ENCODE measurements around the gene DPEP3. TPM values are rescaled to one million over a fixed set of nuclear protein-coding genes. Genes with fewer than 3 reads are reported as not detected.
A peak's percentile ranks its signal among the peaks of the same experiment; 100 is the strongest.

DPEP3 gene
- total RNA-seq, 6 donors from 2014 or later = 0.15 to 1.0 (median 0.30) TPM; not detected in 2

DNA sequence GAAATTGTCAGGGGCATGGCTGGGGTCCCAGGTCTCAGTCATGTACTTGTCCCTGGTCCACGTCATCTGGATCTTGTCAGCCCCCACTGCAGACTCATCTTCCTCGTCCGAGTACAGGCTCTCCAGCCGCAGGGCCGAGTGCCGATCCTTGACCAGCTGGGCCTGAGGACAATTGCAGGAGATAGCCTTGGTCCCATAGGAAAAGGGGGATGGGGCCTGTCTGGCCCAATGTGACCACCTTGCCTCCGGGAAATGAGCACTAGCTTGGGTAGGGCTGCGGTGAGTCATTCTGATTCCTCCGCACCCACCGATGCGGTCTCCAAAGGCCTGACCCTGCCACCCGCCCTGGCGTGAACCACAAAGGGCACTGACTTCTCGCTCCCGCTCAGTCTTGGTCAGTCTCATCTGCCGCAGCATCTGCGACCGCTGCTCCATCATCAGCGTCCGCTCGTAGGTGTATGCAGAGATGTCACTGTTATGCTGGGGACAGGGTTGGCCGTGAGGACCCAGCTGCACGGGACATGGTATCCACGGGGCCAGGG lies 34.8 kb downstream of the DPEP3 start:
- no peak overlapping the region for H3K4me3 ChIP-seq
- H3K27me3 ChIP-seq = no peaks in the 10 kb centered on the region
- H3K9me3 ChIP-seq = no peaks in the 10 kb centered on the region
- no peak overlapping the region for H3K27ac ChIP-seq
- TF ChIP-seq POLR2A (IDR thresholded peaks at IDR 0.05) = no peak
- TF ChIP-seq, protein P1, sequence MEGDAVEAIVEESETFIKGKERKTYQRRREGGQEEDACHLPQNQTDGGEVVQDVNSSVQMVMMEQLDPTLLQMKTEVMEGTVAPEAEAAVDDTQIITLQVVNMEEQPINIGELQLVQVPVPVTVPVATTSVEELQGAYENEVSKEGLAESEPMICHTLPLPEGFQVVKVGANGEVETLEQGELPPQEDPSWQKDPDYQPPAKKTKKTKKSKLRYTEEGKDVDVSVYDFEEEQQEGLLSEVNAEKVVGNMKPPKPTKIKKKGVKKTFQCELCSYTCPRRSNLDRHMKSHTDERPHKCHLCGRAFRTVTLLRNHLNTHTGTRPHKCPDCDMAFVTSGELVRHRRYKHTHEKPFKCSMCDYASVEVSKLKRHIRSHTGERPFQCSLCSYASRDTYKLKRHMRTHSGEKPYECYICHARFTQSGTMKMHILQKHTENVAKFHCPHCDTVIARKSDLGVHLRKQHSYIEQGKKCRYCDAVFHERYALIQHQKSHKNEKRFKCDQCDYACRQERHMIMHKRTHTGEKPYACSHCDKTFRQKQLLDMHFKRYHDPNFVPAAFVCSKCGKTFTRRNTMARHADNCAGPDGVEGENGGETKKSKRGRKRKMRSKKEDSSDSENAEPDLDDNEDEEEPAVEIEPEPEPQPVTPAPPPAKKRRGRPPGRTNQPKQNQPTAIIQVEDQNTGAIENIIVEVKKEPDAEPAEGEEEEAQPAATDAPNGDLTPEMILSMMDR (IDR thresholded peaks at IDR 0.05) = no peak
- no peak for TF ChIP-seq POLR2AphosphoS5 (IDR thresholded peaks at IDR 0.05)
- no peak for TF ChIP-seq EP300 (IDR thresholded peaks at IDR 0.05)
- H3K4me1 ChIP-seq = peaks cover 0 to 19% (median 5%) of the 10 kb centered on the region in 4 donors
- ATAC-seq (ENCODE audit: low FRiP score in 2 of 2) (no peak), DNase-seq (no peak)
- WGBS, 2 donors = 94 to 98% methylated on average over 15 to 24 of the region's 24 CpGs
- peaks cover 33 to 98% (median 87%) of the 10 kb centered on the region in 4 donors for H3K36me3 ChIP-seq

DNA sequence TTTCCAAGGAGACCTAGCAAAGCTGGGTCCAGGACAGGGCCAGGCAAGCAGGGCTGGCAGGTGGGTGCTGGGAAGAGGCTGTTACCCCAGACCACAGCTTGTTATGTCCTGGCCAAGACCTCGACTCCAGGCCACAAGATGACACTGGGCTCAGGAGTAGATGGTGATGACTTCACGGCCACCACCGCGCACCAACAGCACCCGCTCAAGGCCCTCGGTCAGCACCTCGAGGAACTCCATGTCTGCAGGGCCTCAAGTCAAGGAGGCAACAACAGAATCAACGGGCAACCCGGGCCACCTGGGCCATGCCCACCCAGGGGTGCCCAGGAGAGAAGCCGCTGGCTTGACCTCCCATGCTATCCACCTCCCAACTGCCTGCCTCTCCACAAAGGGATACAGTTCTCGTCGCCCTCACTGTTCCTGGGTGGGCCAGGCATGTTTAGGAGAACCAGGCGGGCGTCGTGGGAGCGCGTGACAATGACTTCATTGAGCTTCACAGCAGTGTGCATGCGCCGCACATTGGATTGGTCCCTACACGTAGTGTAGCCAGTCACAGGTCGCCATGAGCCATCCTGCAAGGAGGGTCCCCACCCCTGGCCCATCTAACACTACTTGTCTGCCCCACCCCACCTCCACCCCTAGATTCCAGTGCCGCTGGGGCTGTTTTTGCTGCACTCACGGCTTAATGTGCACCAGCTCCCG lies 35.5 kb downstream of the DPEP3 start:
- peaks cover 0 to 25% (median 7%) of the 10 kb centered on the region in 4 donors for H3K4me1 ChIP-seq
- TF ChIP-seq, protein P1 (IDR thresholded peaks at IDR 0.05) = no peak
- TF ChIP-seq POLR2A (IDR thresholded peaks at IDR 0.05) (no peak), EP300 (IDR thresholded peaks at IDR 0.05) (no peak), POLR2AphosphoS5 (IDR thresholded peaks at IDR 0.05) (no peak)

DNA sequence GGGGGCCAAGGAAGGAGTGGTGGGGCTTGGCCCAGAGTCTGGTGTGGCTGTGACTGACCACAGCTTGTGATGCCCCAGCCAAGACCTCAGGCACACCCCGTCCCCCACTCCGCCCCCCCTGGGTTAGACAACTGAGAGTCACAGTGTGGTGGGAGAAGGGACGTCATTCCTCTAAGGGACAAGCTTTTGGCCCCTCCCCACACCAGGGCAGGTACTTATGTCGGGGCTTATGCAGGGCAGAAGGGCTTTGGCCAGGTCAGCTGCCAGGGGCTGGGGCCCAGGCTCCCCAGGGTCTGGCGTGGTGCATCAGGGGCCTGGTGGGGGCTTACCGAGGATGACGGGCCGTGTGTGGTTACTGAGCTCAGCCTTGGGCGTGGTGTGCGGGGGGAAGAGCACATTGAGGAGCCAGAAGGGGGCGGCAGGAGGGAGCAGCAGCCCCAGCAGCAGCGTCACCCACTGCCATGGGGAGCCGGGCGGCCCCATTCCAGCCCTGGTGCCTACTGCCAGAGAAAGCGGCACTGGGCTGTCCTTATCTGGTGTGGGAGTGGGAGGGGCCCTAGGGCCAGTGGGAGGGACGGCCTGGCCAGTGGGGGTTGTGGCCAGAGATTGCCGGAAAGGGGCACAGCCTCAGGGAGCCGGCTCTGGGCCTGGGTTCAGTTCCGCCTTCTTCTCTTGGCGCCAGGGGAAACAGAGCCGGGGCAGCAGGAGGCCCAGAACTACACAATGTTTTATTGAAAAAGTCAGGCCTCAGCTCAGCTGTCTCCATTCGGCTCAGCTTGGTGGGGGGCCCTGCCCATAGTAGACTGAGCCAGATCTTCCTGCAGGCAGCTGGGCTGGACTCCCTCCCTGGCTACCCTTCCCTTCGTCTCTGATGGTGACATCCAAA lies 36.4 kb downstream of the DPEP3 start, which contains the start of gene LCAT:
LCAT (minus strand) TSS at position 502 of the 886 bp plus-strand sequence; CDS start at position 483, 19 bp downstream.
- Histone ChIP-seq H3K36me3 (peaks cover 22 to 98% (median 83%) of the 10 kb centered on the region in 4 donors), H3K27ac (peak within 1 kb of the TSS; percentile 48 to 70 (median 69)), H3K4me3 (no peak within 1 kb of the TSS), H3K9me3 (no peaks in the 10 kb centered on the region), H3K4me1 (peaks cover 0 to 29% (median 7%) of the 10 kb centered on the region in 4 donors), H3K27me3 (no peaks in the 10 kb centered on the region)
- DNase-seq = peak in 1 of 2 donors; percentile 84
- peak; percentile 35 to 68 for ATAC-seq (ENCODE audit: low FRiP score in 2 of 2)
- TF ChIP-seq, protein P1 (IDR thresholded peaks at IDR 0.05) = no peak
- TF ChIP-seq POLR2A (IDR thresholded peaks at IDR 0.05) (no peak), EP300 (IDR thresholded peaks at IDR 0.05) (no peak), POLR2AphosphoS5 (IDR thresholded peaks at IDR 0.05) (no peak)
- 60 to 76% methylated on average over 11 to 18 of the region's 23 CpGs for WGBS, 2 donors

More for the DNA sequence above, 35.5 kb downstream of the DPEP3 start:
- Histone ChIP-seq H3K27ac (peak overlapping the region; percentile 48 to 70 (median 69)), H3K9me3 (no peaks in the 10 kb centered on the region), H3K36me3 (peaks cover 30 to 98% (median 87%) of the 10 kb centered on the region in 4 donors), H3K27me3 (no peaks in the 10 kb centered on the region), H3K4me3 (no peak overlapping the region)
- 95 to 97% methylated on average over 14 to 19 of the region's 24 CpGs for WGBS, 2 donors
- DNase-seq = no peak
- ATAC-seq (ENCODE audit: low FRiP score in 2 of 2) = no peak

DNA sequence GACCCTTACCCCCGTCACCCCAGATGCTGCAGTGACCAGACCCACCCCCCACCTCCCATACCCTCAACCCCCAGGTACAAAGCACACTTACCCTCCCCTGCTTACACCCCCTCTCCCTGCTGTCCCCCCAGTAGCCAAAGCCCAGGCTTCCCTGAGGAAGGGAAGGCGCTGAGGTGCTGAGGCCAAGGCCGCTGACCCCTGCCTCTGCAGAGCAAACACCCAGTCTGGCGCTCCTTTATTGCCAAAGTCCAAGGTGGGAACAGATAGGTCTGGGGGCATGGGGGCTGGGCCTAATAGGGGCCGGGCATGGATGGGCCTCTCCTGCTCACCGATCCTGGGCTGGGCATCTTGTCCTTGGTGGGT lies 37.1 kb downstream of the DPEP3 start:
- 91% methylated on average over 6 of the region's 6 CpGs; no CpG with 5 or more reads in 1 of the 2 donors for WGBS, 2 donors
- Histone ChIP-seq H3K27ac (peak overlapping the region; percentile 48 to 70 (median 69)), H3K27me3 (no peaks in the 10 kb centered on the region), H3K4me3 (no peak overlapping the region), H3K4me1 (peaks cover 0 to 29% (median 7%) of the 10 kb centered on the region in 4 donors), H3K9me3 (no peaks in the 10 kb centered on the region), H3K36me3 (peaks cover 19 to 93% (median 77%) of the 10 kb centered on the region in 4 donors)
- TF ChIP-seq EP300 (IDR thresholded peaks at IDR 0.05) (no peak), POLR2AphosphoS5 (IDR thresholded peaks at IDR 0.05) (no peak), POLR2A (IDR thresholded peaks at IDR 0.05) (no peak)
- TF ChIP-seq, protein P1 (IDR thresholded peaks at IDR 0.05) = no peak
- DNase-seq = no peak
- no peak for ATAC-seq (ENCODE audit: low FRiP score in 2 of 2)
